Fibroblast of lung (primary cell): Measurements from ENCODE around the gene TNS3. TPM values are rescaled to one million over a fixed set of nuclear protein-coding genes. Genes with fewer than 3 reads are reported as not detected.

Experiments
- DNase-seq, 2 donors: peaks; one replicate each; pipeline versions ENCODE4 v3.0.0 to v3.0.0-alpha.2; 2010; ENCODE audit warnings: low read depth in 2 of 2
- H2AFZ ChIP-seq: 2 replicates; pipeline ENCODE4 v1.5.1; 2012; ENCODE audit warnings: low read length, control low read depth, inconsistent platforms
- H3K27ac ChIP-seq: 2 replicates; pipeline ENCODE4 v1.5.1; 2011; ENCODE audit warnings: low read length, control low read depth; ENCODE audit not compliant: insufficient read depth
- H3K27me3 ChIP-seq: 2 replicates; pipeline ENCODE4 v1.5.1; 2011; ENCODE audit warnings: mild to moderate bottlenecking, low read length; ENCODE audit not compliant: control insufficient read depth, insufficient read depth
- H3K36me3 ChIP-seq: 2 replicates; pipeline ENCODE4 v1.5.1; 2011; ENCODE audit warnings: low read length; ENCODE audit not compliant: control insufficient read depth, insufficient read depth
- H3K4me1 ChIP-seq: 2 replicates; pipeline ENCODE4 v1.5.1; 2011; ENCODE audit warnings: low read length; ENCODE audit not compliant: control insufficient read depth, insufficient read depth; ENCODE audit errors: extremely low read depth
- H3K4me2 ChIP-seq: 2 replicates; pipeline ENCODE4 v1.5.1; 2011; ENCODE audit warnings: low read length, control low read depth; ENCODE audit not compliant: insufficient read depth; ENCODE audit errors: extremely low read depth
- H3K4me3 ChIP-seq, 4 experiments: fragments of 200-600 bp in 1 of 4; sonication (generic) in 1 of 4; replicated peaks in 1 of 4; 2 replicates each; pipeline ENCODE4 v1.5.1; 2011 to 2016; ENCODE audit warnings: low read length in 4 of 4, low read depth in 3 of 4, mild to moderate bottlenecking in 3 of 4, control low read depth in 2 of 4, inconsistent platforms in 1 of 4, mixed read lengths in 1 of 4; ENCODE audit not compliant: insufficient read depth in 1 of 4; ENCODE audit errors: control extremely low read depth in 1 of 4
- H3K79me2 ChIP-seq: 2 replicates; pipeline ENCODE4 v1.5.1; 2012; ENCODE audit warnings: mild to moderate bottlenecking, low read length, inconsistent platforms; ENCODE audit not compliant: control insufficient read depth, insufficient read depth
- H3K9ac ChIP-seq: 2 replicates; pipeline ENCODE4 v1.5.1; 2011; ENCODE audit warnings: mild to moderate bottlenecking, low read length, control low read depth; ENCODE audit not compliant: insufficient read depth
- H3K9me3 ChIP-seq: 2 replicates; pipeline ENCODE4 v1.5.1; 2012; ENCODE audit warnings: low read depth, low read length; ENCODE audit not compliant: control insufficient read depth, insufficient read depth
- H4K20me1 ChIP-seq: 2 replicates; pipeline ENCODE4 v1.5.1; 2011; ENCODE audit warnings: low read length; ENCODE audit not compliant: control insufficient read depth, insufficient read depth; ENCODE audit errors: extremely low read depth
- CTCF ChIP-seq, 2 donors: IDR thresholded peaks in 1 of 2; conservative IDR thresholded peaks in 1 of 2; 1 replicate in 1 of 2; 2 replicates in 1 of 2; pipeline ENCODE4 v1.5.1; 2011 to 2012; ENCODE audit warnings: low read length in 2 of 2, control low read depth in 1 of 2, inconsistent platforms in 1 of 2, low read depth in 1 of 2, mild to moderate bottlenecking in 1 of 2
- EZH2 ChIP-seq: IDR thresholded peaks from 2 replicates; pipeline ENCODE4 v1.5.1; 2012; ENCODE audit warnings: low read length, control low read depth, mild to moderate bottlenecking; ENCODE audit errors: missing control alignments
- polyA plus RNA-seq, 2 donors: library from polyadenylated mRNA; depleted of rRNA in 1 of 2; stranded (reverse) in 1 of 2; unstranded in 1 of 2; fragments of >200 nt; gene quantifications; 2 replicates each; pipeline ENCODE4 v1.2.1, GENCODE V29; 2011 to 2012; ENCODE audit warnings: missing spikeins in 1 of 2
- total RNA-seq: library from RNA; depleted of rRNA; stranded (reverse); fragments of >200 nt; gene quantifications from 2 replicates; pipeline ENCODE4 v1.2.1, GENCODE V29; 2014

TNS3 gene
- total and polyA plus RNA-seq, 2 donors (not counting 1 experiment from before 2014, with no cell fraction given): 74.4 to 88.8 TPM

GRCh38 chr7:47622586-47622945, 40.7 kb upstream of the TNS3 start:
- H3K9ac ChIP-seq: no peak overlapping the region
- H3K27ac ChIP-seq: peak overlapping the region; percentile 85
- no peak for DNase-seq
- H3K4me2 ChIP-seq: peak overlapping the region; percentile 26
- peaks cover 11% of the 10 kb centered on the region for H3K4me1 ChIP-seq
- H3K36me3 ChIP-seq: no peaks in the 10 kb centered on the region
- TF ChIP-seq EZH2 (no peak), CTCF (conservative IDR thresholded peaks at IDR 0.05 in 1 of 2, IDR thresholded peaks at IDR 0.05 in 1 of 2; ENCODE audit: low read depth in 1 of 2, low read length in 2 of 2) (no peak)
- H3K79me2 ChIP-seq: no peaks in the 10 kb centered on the region
- no peaks in the 10 kb centered on the region for H3K9me3 ChIP-seq
- peak overlapping the region; percentile 82 for H2AFZ ChIP-seq
- no peak overlapping the region for H3K4me3 ChIP-seq
- H4K20me1 ChIP-seq: no peaks in the 10 kb centered on the region
- H3K27me3 ChIP-seq: no peaks in the 10 kb centered on the region

- H3K27me3 ChIP-seq: no peaks in the 10 kb centered on the region
- peaks cover 11% of the 10 kb centered on the region for H3K4me1 ChIP-seq
- TF ChIP-seq CTCF (conservative IDR thresholded peaks at IDR 0.05 in 1 of 2, IDR thresholded peaks at IDR 0.05 in 1 of 2; ENCODE audit: low read depth in 1 of 2, low read length in 2 of 2) (no peak), EZH2 (no peak)
- H3K4me3 ChIP-seq: no peak overlapping the region
- no peak overlapping the region for H3K9ac ChIP-seq
- H3K4me2 ChIP-seq: no peak overlapping the region
- no peaks in the 10 kb centered on the region for H3K9me3 ChIP-seq
- no peak for DNase-seq
- H3K36me3 ChIP-seq: no peaks in the 10 kb centered on the region
- H2AFZ ChIP-seq: peak overlapping the region; percentile 82
- H3K27ac ChIP-seq: peak overlapping the region; percentile 85
- no peaks in the 10 kb centered on the region for H4K20me1 ChIP-seq
- no peaks in the 10 kb centered on the region for H3K79me2 ChIP-seq
These were observed 40.2 kb upstream of the TNS3 start for GRCh38 chr7:47621979-47622561.

GRCh38 chr7:47621347-47621746, 39.4 kb upstream of the TNS3 start:
- Histone ChIP-seq H2AFZ (no peak overlapping the region), H3K36me3 (no peaks in the 10 kb centered on the region), H3K4me1 (peaks cover 11% of the 10 kb centered on the region), H3K27ac (no peak overlapping the region), H3K4me2 (no peak overlapping the region), H3K9ac (no peak overlapping the region), H3K4me3 (no peak overlapping the region), H3K79me2 (no peaks in the 10 kb centered on the region), H4K20me1 (no peaks in the 10 kb centered on the region), H3K27me3 (no peaks in the 10 kb centered on the region), H3K9me3 (no peaks in the 10 kb centered on the region)
- no peak for DNase-seq
- TF ChIP-seq CTCF (conservative IDR thresholded peaks at IDR 0.05 in 1 of 2, IDR thresholded peaks at IDR 0.05 in 1 of 2; ENCODE audit: low read depth in 1 of 2, low read length in 2 of 2) (no peak), EZH2 (no peak)
